HG03457 (cell line): ENCODE data around the gene POLR3C.
"Not testable (repeated sequence)": the region's sequence is repeated elsewhere in the genome, so short reads cannot be mapped to it uniquely, and the experiment has no call there.

Experiments used
- ATAC-seq: cut with Tn5 transposase; IDR thresholded peaks from one replicate; pipeline ENCODE4 v1.9.1; 2021; ENCODE audit warnings: moderate number of reproducible peaks; ENCODE audit not compliant: unreplicated experiment

The POLR3C gene

GRCh38 chr1:145818095-145818494, 5.9 kb upstream of the POLR3C start:
- not testable (repeated sequence) for ATAC-seq

- not testable (repeated sequence) for ATAC-seq
These were observed 1.1 kb upstream of the POLR3C start for GRCh38 chr1:145822779-145823331.

GRCh38 chr1:145824499-145824842, 471 bp downstream of the POLR3C start:
- no peak for ATAC-seq

- no peak for ATAC-seq
These were observed 2.0 kb downstream of the POLR3C start for GRCh38 chr1:145826030-145826429.

- ATAC-seq: no peak
These were observed 4.0 kb downstream of the POLR3C start for GRCh38 chr1:145827966-145828365.

DNA sequence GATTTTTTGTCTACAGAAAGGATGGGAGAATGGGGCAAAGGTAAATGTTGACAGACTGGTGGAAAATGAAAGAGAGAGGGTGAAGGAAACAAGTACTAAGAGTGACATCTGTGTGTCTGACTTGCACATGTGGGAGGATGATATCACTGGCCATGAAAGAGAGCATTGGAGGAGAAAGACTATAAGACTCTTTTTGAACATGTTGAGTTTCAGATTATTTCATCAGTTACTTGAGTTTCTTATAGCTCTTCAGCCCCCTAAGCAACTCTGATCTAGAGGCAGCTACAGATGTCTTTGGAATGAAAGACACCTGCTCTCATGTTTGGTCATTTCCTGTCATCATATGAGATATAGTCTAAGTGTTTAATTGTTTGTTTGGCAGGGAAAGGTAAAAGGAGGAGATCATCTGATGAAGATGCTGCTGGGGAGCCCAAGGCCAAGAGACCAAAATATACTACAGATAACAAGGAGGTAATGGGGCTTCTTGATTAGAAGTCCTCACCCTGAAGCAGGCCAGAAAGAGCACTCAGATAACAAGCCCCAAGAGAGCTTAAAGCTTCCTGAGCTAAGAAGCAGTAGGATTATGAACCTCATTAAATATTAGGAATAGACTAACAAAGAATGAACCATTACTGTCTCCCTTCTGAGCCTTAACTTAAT, 4.5 kb downstream of the POLR3C start:
- no peak for ATAC-seq

DNA sequence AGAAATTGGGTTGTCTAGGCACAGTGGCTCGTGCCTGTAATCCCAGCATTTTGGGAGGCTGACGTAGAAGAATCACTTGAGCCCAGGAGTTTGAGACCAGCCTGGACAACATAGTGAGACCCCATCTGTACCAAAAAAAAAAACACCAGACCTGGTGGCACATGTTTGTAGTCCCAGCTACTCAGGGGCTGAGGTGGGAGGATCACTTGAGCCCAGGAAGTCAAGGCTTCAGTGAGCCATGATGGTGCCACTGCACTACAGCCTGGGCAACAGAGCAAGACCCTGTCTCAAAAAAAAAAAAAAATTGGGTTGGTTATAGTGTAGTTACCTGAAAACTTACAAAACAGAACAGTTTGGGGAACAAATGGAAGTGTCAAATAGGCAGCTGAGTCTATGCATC, 6.8 kb downstream of the POLR3C start:
- ATAC-seq: not testable (repeated sequence)

- ATAC-seq: no peak
These were observed 13.7 kb downstream of the POLR3C start for GRCh38 chr1:145837656-145838055.

DNA sequence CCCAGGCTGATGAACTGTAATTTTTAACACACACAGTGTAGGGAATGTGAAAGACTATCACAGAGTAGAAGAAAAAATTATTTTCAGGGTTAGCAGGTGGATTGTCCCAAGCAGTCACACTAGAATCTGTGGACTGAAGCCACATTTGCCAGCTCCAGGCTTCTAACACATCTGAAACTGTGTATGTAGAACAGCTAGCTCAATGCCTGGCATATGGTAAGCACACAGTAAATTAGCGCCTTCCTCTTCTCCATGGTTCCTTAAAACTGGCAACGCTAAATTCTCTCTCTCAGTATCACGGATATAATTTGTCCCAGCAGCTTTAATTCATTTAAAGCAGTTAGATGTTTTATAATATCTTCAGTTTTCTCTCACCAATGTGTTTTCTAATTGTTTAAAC, 19.0 kb downstream of the POLR3C start:
- ATAC-seq: no peak

GRCh38 chr1:145845144-145845513, 21.1 kb downstream of the POLR3C start:
- peak; percentile 61 for ATAC-seq

GRCh38 chr1:145845514-145846161, 21.6 kb downstream of the POLR3C start, which contains the start of gene NUDT17:
TSS of gene NUDT17 (plus strand) at chr1:145845630. CDS start at chr1:145845641, 11 bp downstream.
- peak; percentile 43 for ATAC-seq

- no peak for ATAC-seq
These were observed 22.2 kb downstream of the POLR3C start for GRCh38 chr1:145846201-145846612.

DNA sequence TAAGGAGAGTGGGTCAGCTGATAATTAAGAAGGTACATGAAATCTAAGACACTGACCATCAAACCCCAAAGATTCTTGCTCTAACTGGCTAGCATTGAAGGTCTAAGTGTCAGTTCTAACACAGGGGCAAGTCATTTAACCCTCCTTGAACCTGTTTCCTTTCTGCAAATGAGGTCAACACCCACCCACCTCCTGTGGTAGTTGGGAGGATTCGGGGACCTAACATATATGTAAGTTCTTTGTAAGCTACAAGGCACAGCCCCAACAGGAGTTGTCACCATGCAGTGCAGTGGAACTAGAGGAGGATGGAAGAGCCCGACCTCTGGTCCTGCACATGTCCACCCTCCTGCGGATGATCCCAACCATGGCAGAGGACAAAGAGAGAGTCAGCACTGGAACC, 23.8 kb downstream of the POLR3C start:
- no peak for ATAC-seq

GRCh38 chr1:145849356-145850160, 25.6 kb downstream of the POLR3C start:
- no peak for ATAC-seq

- ATAC-seq: no peak
These were observed 31.5 kb downstream of the POLR3C start for GRCh38 chr1:145855426-145855948.

DNA sequence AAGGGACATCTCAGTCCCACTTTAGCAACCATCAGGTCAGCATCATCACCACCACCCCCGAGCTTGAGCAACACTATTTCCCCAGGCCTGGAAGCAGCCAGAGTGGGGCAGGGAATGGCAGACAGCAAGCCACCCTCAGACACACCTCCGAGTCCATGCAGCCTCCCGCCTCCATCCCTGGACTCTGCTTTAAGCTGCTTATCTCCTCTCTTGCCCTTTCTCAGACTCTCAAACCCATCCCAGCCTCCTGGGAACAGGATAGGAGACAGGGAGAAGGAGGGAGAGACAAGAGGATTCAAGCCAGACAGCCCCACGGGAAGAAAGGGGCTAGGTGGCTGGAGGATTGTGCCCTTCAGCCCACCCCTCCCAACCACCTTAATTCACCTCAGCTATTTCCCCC, 33.2 kb downstream of the POLR3C start:
- ATAC-seq: no peak

DNA sequence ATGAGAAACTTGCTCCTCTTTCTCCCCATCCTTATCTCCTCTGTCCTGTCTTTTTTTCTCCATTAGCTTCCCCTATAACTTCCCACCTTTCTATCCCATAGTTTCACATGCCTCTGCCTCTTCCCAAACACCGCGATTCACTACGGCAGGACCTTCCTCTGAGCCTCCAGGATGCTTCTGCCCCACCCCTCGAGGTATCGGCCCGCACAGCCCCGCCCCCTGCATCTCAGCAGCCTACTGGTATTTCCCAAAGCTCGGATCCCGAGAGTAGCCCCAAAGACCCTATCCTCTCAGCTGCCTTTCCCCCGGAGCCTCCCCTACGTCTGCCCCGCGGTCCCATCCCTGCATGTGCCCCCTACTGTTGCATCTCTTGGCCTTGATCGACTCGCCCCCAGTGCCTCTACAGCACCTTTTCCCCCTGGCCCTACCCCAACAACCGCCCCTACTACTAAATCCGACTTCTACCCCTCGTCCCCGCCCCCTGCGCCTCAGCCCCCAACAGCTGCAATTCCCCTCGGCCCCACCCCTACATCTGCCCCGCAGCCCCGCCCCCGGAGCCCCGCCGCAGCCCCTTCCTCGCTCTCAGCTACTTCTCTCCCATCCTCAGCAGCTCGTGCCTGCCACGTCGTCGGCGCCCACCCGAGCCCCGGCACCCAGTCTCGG, 34.4 kb downstream of the POLR3C start:
- ATAC-seq: no peak

DNA sequence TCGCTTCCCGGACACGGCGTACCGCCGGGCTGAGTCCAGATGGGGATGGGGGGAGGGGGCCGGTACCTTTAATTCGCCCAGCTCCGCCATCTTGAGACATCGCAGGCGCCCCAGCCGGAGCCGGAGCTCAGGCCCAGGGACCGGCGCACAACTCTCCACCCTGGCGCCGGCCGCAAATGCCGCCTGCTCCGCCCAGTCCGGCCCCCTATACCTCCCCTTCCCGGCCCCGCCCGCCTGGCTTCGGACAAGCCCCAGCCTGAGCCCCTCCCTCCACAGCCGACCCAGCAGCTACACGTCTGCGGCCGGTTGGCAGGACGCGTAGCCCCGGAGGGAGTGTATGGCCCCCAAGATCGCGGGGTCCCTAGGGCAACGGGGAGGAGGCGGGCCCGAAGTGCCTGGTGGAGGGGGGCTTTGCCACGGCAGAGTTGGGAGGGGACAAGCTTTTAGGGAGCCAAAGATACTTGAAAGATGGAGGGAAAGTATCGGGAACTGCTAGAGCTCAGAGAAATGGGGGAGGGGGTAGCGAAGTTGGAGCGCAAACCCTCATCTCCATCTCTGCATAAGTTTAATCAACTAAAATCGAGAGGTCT, 35.0 kb downstream of the POLR3C start, which contains the start of gene PIAS3:
Gene PIAS3, minus strand, starts transcription at position 181 of the 590 bp plus-strand sequence. Its CDS starts 91 bp downstream, at position 90.
- peak; percentile 58 for ATAC-seq

DNA sequence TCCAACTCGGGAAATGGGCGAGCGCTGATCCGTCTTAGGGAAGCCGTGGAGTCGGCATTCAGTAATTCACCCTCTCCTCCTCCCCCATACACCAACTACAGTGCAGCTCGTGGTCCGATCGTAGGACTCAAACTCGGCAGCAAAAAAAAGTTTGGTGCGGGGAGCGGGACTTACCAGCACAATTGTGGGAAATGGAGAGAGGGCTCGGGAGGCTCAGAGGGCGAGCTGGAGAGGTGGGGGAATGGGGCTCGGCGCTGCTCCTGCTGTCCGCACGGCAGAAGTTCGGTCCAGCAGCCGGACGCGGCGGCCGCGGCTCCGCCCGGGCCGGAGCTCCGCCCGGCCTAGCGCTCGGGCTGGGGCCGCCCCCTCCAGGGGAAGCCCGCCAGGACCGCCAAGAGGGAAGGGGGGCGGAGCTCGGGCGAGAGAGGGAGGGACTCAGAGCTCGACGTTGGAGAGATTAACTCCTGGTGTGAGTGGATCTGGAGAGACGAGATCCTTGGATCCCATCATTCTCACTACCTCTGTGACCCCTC, 35.6 kb downstream of the POLR3C start:
- ATAC-seq: peak; percentile 50
